Right atrium auricular region (tissue), 2 donors: ENCODE results near the gene AASS. TPM values are rescaled to one million over a fixed set of nuclear protein-coding genes. Genes with fewer than 3 reads are reported as not detected.

Experiments
- DNase-seq: peaks from one replicate; pipeline ENCODE4 v3.0.0-alpha.2; 2019; ENCODE audit warnings: low spot score
- H3K27ac ChIP-seq, 2 donors: fragments of 200-600 bp; sonication (generic); 1 replicate in 1 of 2; 2 replicates in 1 of 2; pipeline ENCODE4 v1.5.1; 2016 to 2019
- H3K27me3 ChIP-seq, 2 donors: fragments of 200-600 bp; sonication (generic); one replicate each; pipeline versions ENCODE4 v1.5.1 to v1.6.0; 2017 to 2019
- H3K36me3 ChIP-seq: fragments of 200-600 bp; sonication (generic); one replicate; pipeline ENCODE4 v1.5.1; 2016
- H3K4me1 ChIP-seq, 2 donors: fragments of 200-600 bp; sonication (generic); one replicate each; pipeline versions ENCODE4 v1.5.1 to v1.6.0; 2017 to 2019
- H3K4me3 ChIP-seq, 2 donors: fragments of 200-600 bp; sonication (generic); 1 replicate in 1 of 2; 2 replicates in 1 of 2; pipeline ENCODE4 v1.5.1; 2017 to 2019; ENCODE audit warnings: mild to moderate bottlenecking in 1 of 2, moderate library complexity in 1 of 2
- H3K9me3 ChIP-seq, 2 donors: fragments of 200-600 bp; sonication (generic); one replicate each; pipeline ENCODE4 v1.5.1; 2019
- CTCF ChIP-seq, 2 donors: fragments of 200-600 bp; sonication (generic); IDR thresholded peaks; one replicate each; pipeline ENCODE4 v1.5.1; 2019; ENCODE audit warnings: antibody characterized with exemption in 2 of 2
- total RNA-seq, 2 donors: library from RNA; depleted of rRNA; stranded (reverse); fragments of >200 nt; gene quantifications; one replicate each; pipeline ENCODE4 v1.1.0, GENCODE V29; 2016

The AASS gene
- total RNA-seq, 2 donors from 2014 or later, result 18.0 to 27.4 TPM

- TF ChIP-seq CTCF (IDR thresholded peaks at IDR 0.05), result no peak
- peaks cover 0 to 40% of the 10 kb centered on the region in 2 donors for H3K9me3 ChIP-seq
- no peaks in the 10 kb centered on the region for H3K4me1 ChIP-seq
- H3K4me3 ChIP-seq, result no peak overlapping the region
- no peak overlapping the region for H3K27ac ChIP-seq
- DNase-seq, result no peak
- no peaks in the 10 kb centered on the region for H3K27me3 ChIP-seq
- H3K36me3 ChIP-seq, result peaks cover 20% of the 10 kb centered on the region
These were observed 41.0 kb downstream of the AASS start for GRCh38 chr7:122103064-122103463.

GRCh38 chr7:122100021-122100420, 44.0 kb downstream of the AASS start:
- Histone ChIP-seq H3K27me3 (no peaks in the 10 kb centered on the region), H3K9me3 (peaks cover 0 to 28% of the 10 kb centered on the region in 2 donors), H3K4me3 (no peak overlapping the region), H3K36me3 (peaks cover 20% of the 10 kb centered on the region), H3K27ac (no peak overlapping the region), H3K4me1 (no peaks in the 10 kb centered on the region)
- TF ChIP-seq CTCF (IDR thresholded peaks at IDR 0.05), result no peak
- no peak for DNase-seq

GRCh38 chr7:122095642-122096041, 48.4 kb downstream of the AASS start:
- no peak overlapping the region for H3K27ac ChIP-seq
- no peak for TF ChIP-seq CTCF (IDR thresholded peaks at IDR 0.05)
- H3K27me3 ChIP-seq, result no peaks in the 10 kb centered on the region
- DNase-seq, result no peak
- no peaks in the 10 kb centered on the region for H3K9me3 ChIP-seq
- H3K4me3 ChIP-seq, result no peak overlapping the region
- no peaks in the 10 kb centered on the region for H3K4me1 ChIP-seq
- H3K36me3 ChIP-seq, result peaks cover 6% of the 10 kb centered on the region

GRCh38 chr7:122094549-122094948, 49.5 kb downstream of the AASS start:
- H3K27ac ChIP-seq, result no peak overlapping the region
- no peaks in the 10 kb centered on the region for H3K36me3 ChIP-seq
- H3K4me3 ChIP-seq, result no peak overlapping the region
- no peaks in the 10 kb centered on the region for H3K9me3 ChIP-seq
- no peak for TF ChIP-seq CTCF (IDR thresholded peaks at IDR 0.05)
- DNase-seq, result no peak
- H3K27me3 ChIP-seq, result no peaks in the 10 kb centered on the region
- no peaks in the 10 kb centered on the region for H3K4me1 ChIP-seq

GRCh38 chr7:122092964-122093797, 50.9 kb downstream of the AASS start:
- no peaks in the 10 kb centered on the region for H3K4me1 ChIP-seq
- H3K9me3 ChIP-seq, result no peaks in the 10 kb centered on the region
- peak; percentile 72 for DNase-seq
- no peak overlapping the region for H3K4me3 ChIP-seq
- no peak overlapping the region for H3K27ac ChIP-seq
- H3K27me3 ChIP-seq, result no peaks in the 10 kb centered on the region
- peak; percentile 81 to 85 for TF ChIP-seq CTCF (IDR thresholded peaks at IDR 0.05)
- H3K36me3 ChIP-seq, result no peaks in the 10 kb centered on the region

- H3K4me1 ChIP-seq, result no peaks in the 10 kb centered on the region
- H3K27me3 ChIP-seq, result no peaks in the 10 kb centered on the region
- no peak overlapping the region for H3K4me3 ChIP-seq
- H3K9me3 ChIP-seq, result no peaks in the 10 kb centered on the region
- no peak overlapping the region for H3K27ac ChIP-seq
- no peak for DNase-seq
- TF ChIP-seq CTCF (IDR thresholded peaks at IDR 0.05), result no peak
- H3K36me3 ChIP-seq, result peaks cover 35% of the 10 kb centered on the region
These were observed 61.4 kb downstream of the AASS start for GRCh38 chr7:122082670-122083069.
